NCI-H748 (cell line): ENCODE measurements around the gene MAPK8IP2.
"Not testable (repeated sequence)": the region's sequence is repeated elsewhere in the genome, so short reads cannot be mapped to it uniquely, and the experiment has no call there.

ENCODE experiments used
- DNase-seq: peaks from one replicate; lab custom pipeline; 2025; ENCODE audit not compliant: unreplicated experiment; lab: John Stamatoyannopoulos, UW

Gene MAPK8IP2

DNA sequence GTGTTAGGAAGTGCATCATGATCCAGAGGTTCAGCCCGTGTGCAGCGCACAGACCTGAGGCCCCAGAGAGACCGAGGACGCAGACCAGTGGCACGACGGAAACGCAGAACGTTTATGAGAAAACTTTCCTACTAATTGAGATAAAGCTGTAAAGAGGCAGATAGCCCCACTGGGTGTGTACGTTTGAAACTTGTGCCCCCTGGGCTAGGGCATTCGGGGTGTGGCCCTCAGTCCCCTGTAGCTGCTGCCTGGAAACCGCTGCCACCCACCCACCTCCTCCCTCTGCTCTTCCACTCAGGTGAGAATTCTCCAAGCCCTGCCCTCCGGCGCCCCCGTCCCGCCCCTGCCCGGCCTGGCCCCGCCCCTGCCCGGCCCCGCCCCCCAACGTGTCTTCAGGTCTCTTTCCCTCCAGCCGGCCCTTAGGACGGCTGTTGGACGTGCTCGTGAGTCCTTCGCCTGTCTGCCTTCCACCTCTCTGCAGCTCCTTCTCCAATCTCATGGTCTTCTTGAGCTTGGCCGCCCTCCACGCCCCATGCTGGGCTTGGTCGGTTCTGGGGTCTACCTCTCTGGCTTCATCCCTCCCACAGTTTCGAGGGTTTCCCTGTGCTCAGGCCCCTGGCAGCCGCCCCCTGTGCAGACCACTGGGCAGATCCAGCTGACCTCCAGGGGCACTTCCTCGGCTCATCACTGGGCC is 12.1 kb downstream of the MAPK8IP2 start:
- DNase-seq, result peak; percentile 56

DNA sequence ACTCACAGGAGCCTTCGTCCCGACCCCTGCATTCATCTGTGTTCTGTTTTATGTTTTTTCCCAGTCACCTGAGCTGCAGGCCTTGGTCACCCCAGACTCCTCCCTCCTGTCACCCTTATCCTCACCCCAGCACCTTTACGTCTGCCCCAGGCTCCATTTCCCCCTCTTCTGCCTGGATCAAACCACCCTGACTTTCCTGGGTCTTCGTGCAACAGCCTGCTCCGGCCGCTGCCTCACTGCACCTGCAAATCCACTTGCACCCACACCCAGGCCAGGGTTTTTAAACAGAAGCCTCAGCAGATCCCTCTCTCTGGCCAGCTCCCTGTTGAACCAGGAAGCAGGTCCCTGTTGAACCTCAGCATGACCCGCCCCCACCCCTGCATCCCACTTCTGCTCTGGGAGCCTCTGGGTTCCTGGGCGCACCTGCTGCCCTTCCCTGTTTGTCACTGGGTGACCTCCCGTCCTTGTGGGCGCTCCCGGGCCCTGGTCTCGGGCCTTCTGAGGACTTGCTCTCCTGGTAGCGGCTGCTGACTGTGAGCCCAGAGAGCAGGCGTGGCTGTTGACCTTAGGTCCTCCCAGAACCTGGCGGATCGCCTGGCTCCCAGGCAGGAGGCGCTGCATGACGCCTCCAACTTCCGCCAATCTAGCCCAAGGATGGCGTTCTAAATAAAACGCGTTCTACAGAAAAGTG is 12.8 kb downstream of the MAPK8IP2 start:
- peak; percentile 75 for DNase-seq

DNA sequence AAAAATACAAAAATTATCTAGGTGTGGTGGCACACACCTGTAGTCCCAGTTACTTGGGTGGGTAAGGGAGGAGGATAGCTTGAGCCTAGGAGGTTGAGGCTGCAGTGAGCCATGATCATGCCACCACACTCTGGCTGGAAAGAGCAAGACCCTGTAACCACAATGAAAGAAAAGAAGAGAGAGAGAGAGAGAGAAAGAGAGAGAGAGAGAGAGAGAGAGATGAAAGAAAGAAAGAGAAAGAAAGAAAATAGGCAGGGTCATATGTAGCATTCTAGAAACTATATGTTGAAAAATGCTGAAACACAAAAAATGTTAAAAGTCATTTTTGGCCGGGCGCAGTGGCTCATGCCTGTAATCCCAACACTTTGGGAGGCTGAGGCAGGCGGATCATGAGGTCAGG is 13.7 kb downstream of the MAPK8IP2 start:
- DNase-seq, result not testable (repeated sequence)

GRCh38 chr22:50620593-50621355 is 20.2 kb downstream of the MAPK8IP2 start:
- peak; percentile 84 for DNase-seq

DNA sequence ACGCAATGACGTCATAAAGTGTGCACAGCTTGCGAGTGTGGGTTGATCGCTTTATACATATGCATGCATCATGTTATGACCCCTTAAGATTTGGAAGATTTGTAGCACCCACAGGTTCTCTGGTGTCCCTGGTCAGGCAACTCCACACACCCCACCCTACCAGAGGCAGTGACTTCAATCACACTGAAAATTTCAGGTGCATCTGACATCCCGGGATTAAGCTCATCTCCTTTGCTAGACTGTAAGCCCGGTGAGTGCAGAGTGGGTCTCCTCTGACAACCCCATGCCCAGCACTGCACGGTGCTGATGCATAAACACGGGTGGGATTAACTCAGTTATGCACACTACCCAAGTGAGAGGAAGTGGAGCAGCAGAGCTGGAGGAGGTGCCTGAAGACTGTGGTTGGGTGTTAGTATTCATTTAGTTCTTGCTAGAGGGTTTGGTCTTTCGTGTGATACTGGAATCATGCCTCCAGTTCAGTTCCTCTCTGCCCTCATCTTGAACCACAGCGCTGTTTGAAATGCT is 20.8 kb downstream of the MAPK8IP2 start:
- DNase-seq, result peak; percentile 59

GRCh38 chr22:50621948-50622722 is 21.5 kb downstream of the MAPK8IP2 start:
- peak; percentile 59 for DNase-seq

DNA sequence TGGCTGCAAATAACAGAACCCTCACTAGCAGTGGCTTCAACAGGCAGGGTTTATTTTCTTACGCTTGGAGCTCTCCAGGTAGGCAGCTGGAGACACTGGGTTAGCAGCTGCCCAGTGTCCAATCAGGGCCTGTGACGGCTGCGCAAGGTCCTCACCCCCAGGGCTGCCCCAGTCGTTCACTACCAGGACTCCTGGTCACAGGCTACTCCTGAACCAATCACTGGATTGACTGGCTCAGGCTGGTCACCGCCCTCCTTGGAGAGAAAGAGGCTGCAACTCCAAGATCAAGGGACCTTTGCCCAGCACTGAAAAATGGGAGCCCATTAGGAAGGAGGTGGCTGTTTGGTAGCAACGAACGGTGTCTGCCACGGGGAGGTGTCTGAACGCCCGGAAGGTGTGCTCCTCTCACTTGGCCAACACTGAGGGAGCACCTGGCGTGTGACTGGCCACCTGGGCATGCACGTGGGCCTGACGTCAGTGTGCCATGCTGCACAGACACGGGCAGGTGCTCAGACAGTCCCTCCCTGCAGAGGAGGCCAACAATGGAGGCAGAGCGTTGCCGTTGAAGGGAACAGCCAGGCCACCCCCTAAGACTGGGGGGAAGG is 22.2 kb downstream of the MAPK8IP2 start:
- peak; percentile 95 for DNase-seq

GRCh38 chr22:50624347-50625130 is 23.9 kb downstream of the MAPK8IP2 start:
- no peak for DNase-seq

- no peak for DNase-seq
Observed at GRCh38 chr22:50625131-50625567, 24.6 kb downstream of the MAPK8IP2 start.

- no peak for DNase-seq
Observed at GRCh38 chr22:50625568-50626313, 25.1 kb downstream of the MAPK8IP2 start.

DNA sequence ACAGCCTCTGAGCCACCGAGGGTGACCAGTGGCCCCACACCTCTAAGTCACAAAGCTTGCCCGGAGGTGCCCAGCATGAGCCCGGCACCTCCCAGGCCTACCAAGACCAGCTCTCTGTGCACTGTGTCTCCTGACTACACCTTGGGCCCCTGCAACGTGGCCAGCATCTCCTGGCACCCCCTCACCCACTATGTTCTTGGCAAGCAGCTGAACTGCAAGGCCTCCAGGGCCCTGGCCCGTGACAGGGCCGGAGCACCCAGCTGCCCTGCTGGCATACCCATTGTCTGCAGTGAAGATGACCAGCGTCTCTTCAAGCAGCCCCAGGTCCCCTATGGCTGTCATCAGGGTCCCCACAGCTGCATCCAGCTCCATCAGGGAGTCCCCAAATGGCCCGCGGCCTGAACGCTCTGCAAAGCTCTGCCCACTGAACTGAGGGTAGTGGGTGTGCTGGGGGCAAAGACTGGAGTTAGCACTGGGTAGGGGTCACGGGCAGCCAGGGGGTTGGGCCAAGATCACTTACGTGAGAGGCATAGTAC is 25.8 kb downstream of the MAPK8IP2 start:
- DNase-seq, result no peak

- DNase-seq, result peak; percentile 37
Observed at GRCh38 chr22:50626850-50627641, 26.5 kb downstream of the MAPK8IP2 start.

DNA sequence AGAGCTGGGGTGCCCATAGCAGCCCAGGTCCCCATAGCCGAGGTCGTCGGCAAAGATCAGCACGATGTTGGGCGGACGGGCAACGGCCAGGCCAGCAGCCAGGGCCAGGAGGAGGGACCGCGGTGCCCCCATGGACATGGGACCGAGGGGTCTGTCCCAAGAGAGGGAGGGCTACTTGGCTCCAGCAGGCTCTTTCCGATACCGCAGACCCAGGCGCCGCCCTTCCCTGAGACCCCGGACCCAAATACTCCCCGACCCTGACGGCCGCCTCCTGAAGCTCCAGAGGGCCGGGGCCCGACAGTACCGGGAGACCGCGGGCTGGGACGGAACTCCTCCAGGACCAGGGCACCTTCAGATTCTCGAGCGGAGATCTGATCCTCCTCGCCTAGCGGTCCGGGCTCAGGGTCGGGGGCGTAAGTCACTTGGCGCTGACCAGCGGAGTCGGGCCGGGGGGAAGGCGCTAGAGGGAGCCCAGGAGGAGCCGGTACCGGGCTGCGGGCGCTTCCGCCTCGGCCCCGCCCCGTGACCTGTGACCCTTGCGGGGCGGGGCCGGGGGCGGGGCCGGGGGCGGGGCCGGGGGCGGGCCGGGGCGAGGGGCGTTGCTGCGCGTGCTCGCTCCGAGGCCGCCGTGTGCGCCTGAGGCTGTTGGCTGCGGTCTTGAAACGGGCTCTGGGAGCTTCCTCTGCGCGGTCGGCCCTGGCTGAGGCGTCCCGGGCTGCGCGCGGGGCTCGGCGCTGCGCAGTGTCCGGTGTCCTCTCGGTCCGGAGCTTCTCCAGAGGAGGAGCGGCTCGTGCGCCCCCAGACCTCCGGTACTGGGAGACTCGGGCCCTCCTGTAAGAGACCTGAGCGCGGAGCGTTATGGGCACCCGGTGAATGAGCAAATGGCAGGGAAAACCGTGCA is 27.3 kb downstream of the MAPK8IP2 start, which contains the start of gene ARSA:
ARSA (minus strand) TSS at position 511 of the 901 bp plus-strand sequence; CDS start at position 138, 373 bp downstream.
- DNase-seq, result peak; percentile 84

GRCh38 chr22:50628543-50629134 is 28.0 kb downstream of the MAPK8IP2 start:
- no peak for DNase-seq

DNA sequence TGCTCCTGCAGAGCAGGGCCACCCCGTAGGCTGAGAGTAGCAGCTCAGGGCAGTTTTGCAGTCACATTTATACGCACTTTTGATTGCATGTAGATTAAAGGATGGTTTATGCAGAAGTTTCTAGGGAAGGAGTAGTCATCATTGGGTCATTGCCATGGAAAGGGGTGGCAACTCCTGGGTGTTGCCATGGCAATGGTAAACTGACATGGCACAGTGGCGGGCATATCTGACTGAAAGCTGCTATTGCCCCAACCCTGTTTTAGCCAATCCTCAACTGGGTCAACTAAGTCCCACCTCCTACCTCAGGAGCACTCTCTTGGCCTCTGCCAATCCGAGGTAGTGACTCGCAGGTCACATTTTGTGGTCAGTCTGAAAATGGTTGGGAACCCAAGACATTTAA is 29.8 kb downstream of the MAPK8IP2 start:
- DNase-seq, result no peak

GRCh38 chr22:50633086-50633485 is 32.5 kb downstream of the MAPK8IP2 start:
- no peak for DNase-seq
